HG02970 (cell line): ENCODE data around the gene GALP.
"Not testable (repeated sequence)": the region's sequence is repeated elsewhere in the genome, so short reads cannot be mapped to it uniquely, and the experiment has no call there.

Source experiments
- ATAC-seq: cut with Tn5 transposase; IDR thresholded peaks from one replicate; pipeline ENCODE4 v1.9.1; 2021; ENCODE audit warnings: mild to moderate bottlenecking, moderate library complexity, moderate number of reproducible peaks; ENCODE audit not compliant: unreplicated experiment, low FRiP score

Gene GALP

GRCh38 chr19:56147307-56147706, 28.5 kb upstream of the GALP start:
- no peak for ATAC-seq

GRCh38 chr19:56148096-56148495, 27.7 kb upstream of the GALP start:
- ATAC-seq, result no peak

- not testable (repeated sequence) for ATAC-seq
Observed at GRCh38 chr19:56148955-56149655, 26.7 kb upstream of the GALP start.

- no peak for ATAC-seq
Observed at GRCh38 chr19:56149656-56150038, 26.2 kb upstream of the GALP start.

GRCh38 chr19:56150358-56150757, 25.4 kb upstream of the GALP start:
- no peak for ATAC-seq

- no peak for ATAC-seq
Observed at GRCh38 chr19:56152644-56153043, 23.2 kb upstream of the GALP start.

- ATAC-seq, result no peak
Observed at GRCh38 chr19:56153507-56153906, 22.3 kb upstream of the GALP start.

- no peak for ATAC-seq
Observed at GRCh38 chr19:56155124-56155687, 20.6 kb upstream of the GALP start.

- ATAC-seq, result no peak
Observed at GRCh38 chr19:56156768-56157167, 19.0 kb upstream of the GALP start.

- ATAC-seq, result no peak
Observed at GRCh38 chr19:56158170-56158757, 17.5 kb upstream of the GALP start.

- ATAC-seq, result no peak
Observed at GRCh38 chr19:56159009-56159559, 16.7 kb upstream of the GALP start.

- no peak for ATAC-seq
Observed at GRCh38 chr19:56159622-56160271, 16.1 kb upstream of the GALP start.

GRCh38 chr19:56161534-56161933, 14.3 kb upstream of the GALP start:
- ATAC-seq, result no peak

- no peak for ATAC-seq
Observed at GRCh38 chr19:56162258-56162657, 13.6 kb upstream of the GALP start.

- ATAC-seq, result no peak
Observed at GRCh38 chr19:56163097-56163496, 12.7 kb upstream of the GALP start.

GRCh38 chr19:56167064-56167578, 8.7 kb upstream of the GALP start:
- no peak for ATAC-seq

- ATAC-seq, result no peak
Observed at GRCh38 chr19:56170261-56170660, 5.5 kb upstream of the GALP start.

GRCh38 chr19:56174086-56174485, 1.7 kb upstream of the GALP start:
- no peak for ATAC-seq

- no peak for ATAC-seq
Observed at GRCh38 chr19:56174550-56174949, 1.3 kb upstream of the GALP start.

GRCh38 chr19:56176310-56176709, 502 bp downstream of the GALP start:
- not testable (repeated sequence) for ATAC-seq

- ATAC-seq, result no peak
Observed at GRCh38 chr19:56176881-56177280, 1.1 kb downstream of the GALP start.
